ENCODE results near the gene RUNX1.

The RUNX1 gene

GRCh38 chr21:35016517-35017188, 32.4 kb downstream of the RUNX1 start:
- Histone ChIP-seq H3K9me3 (ENCODE audit: severe bottlenecking) (peaks cover 3% of the 10 kb centered on the region), H3K27ac (no peak overlapping the region), H3K36me3 (no peaks in the 10 kb centered on the region), H3K27me3 (ENCODE audit: insufficient read depth, low read depth, severe bottlenecking) (peaks cover 91% of the 10 kb centered on the region), H3K4me3 (ENCODE audit: low read depth, low read length) (no peak overlapping the region)
- TF ChIP-seq, protein P1, sequence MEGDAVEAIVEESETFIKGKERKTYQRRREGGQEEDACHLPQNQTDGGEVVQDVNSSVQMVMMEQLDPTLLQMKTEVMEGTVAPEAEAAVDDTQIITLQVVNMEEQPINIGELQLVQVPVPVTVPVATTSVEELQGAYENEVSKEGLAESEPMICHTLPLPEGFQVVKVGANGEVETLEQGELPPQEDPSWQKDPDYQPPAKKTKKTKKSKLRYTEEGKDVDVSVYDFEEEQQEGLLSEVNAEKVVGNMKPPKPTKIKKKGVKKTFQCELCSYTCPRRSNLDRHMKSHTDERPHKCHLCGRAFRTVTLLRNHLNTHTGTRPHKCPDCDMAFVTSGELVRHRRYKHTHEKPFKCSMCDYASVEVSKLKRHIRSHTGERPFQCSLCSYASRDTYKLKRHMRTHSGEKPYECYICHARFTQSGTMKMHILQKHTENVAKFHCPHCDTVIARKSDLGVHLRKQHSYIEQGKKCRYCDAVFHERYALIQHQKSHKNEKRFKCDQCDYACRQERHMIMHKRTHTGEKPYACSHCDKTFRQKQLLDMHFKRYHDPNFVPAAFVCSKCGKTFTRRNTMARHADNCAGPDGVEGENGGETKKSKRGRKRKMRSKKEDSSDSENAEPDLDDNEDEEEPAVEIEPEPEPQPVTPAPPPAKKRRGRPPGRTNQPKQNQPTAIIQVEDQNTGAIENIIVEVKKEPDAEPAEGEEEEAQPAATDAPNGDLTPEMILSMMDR (IDR thresholded peaks at IDR 0.05; ENCODE audit: low read depth, low read length): no peak
- DNase-seq: no peak

DNA sequence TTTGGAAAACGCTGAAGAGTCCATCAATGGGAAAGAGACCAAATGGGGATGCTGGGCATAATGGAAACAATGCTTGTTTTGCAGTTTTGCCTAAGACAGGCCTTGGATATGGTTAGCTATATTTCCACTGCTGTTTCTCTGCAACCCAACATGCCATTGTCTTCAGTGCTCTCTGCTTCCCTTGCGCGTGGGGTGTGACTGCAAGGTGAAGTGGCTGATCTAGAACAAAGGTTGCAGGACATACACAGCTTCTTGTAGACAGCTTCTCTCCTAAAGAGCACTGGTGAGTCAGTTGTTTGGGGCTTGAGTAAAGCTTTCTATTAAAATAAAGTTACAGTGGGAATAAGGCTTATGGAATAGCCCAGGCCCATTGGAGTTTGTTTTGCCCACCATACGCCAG, 33.0 kb downstream of the RUNX1 start:
- Histone ChIP-seq H3K36me3 (no peaks in the 10 kb centered on the region), H3K9me3 (ENCODE audit: severe bottlenecking) (peaks cover 3% of the 10 kb centered on the region), H3K4me3 (ENCODE audit: low read depth, low read length) (no peak overlapping the region), H3K27me3 (ENCODE audit: insufficient read depth, low read depth, severe bottlenecking) (peaks cover 91% of the 10 kb centered on the region), H3K27ac (no peak overlapping the region)
- DNase-seq: no peak
- TF ChIP-seq, protein P1 (IDR thresholded peaks at IDR 0.05; ENCODE audit: low read depth, low read length): no peak

GRCh38 chr21:35015435-35016024, 33.6 kb downstream of the RUNX1 start:
- TF ChIP-seq, protein P1 (IDR thresholded peaks at IDR 0.05; ENCODE audit: low read depth, low read length): no peak
- Histone ChIP-seq H3K27ac (no peak overlapping the region), H3K36me3 (no peaks in the 10 kb centered on the region), H3K4me3 (ENCODE audit: low read depth, low read length) (no peak overlapping the region), H3K27me3 (ENCODE audit: insufficient read depth, low read depth, severe bottlenecking) (peaks cover 91% of the 10 kb centered on the region), H3K9me3 (ENCODE audit: severe bottlenecking) (peaks cover 3% of the 10 kb centered on the region)
- no peak for DNase-seq

DNA sequence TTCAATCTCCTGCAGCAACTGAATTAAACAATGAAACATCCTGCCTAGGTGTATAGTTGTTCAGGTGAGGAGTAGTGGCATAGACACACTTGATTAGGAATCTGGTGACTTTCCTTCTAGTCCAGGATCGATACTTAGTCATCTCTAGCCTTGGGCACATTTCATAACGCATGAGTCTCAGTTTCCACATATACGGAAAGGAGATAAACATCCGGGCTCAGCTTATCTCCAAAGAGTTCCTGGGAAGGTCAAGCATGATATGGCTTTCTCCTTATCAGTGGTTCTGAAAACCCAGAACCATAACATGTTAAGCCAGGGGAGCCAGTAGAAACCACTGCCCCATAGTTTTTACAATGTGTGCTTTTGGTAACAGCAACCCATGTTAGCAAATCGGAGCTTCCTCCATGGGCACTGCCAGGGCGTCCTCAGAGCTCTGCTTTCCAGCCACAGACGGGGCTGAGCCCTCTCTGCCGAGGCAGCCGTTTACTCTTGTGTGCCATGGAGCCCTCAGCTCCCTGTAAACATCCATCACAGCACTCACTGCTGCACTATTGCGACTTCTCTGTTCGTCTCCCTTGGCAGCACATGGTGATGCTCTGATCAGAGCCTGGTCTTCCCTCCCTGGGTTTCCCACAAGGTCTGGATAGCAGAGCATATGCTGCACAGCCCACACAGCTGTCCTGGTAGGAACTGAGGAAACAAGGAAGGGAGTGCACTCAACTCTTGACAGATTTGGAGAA, 34.6 kb downstream of the RUNX1 start:
- TF ChIP-seq, protein P1 (IDR thresholded peaks at IDR 0.05; ENCODE audit: low read depth, low read length): no peak
- DNase-seq: no peak
- no peak overlapping the region for H3K4me3 ChIP-seq (ENCODE audit: low read depth, low read length)
- H3K27ac ChIP-seq: no peak overlapping the region
- peaks cover 3% of the 10 kb centered on the region for H3K9me3 ChIP-seq (ENCODE audit: severe bottlenecking)
- H3K36me3 ChIP-seq: no peaks in the 10 kb centered on the region
- peaks cover 87% of the 10 kb centered on the region for H3K27me3 ChIP-seq (ENCODE audit: insufficient read depth, low read depth, severe bottlenecking)

- H3K27me3 ChIP-seq (ENCODE audit: insufficient read depth, low read depth, severe bottlenecking): peaks cover 89% of the 10 kb centered on the region
- H3K9me3 ChIP-seq (ENCODE audit: severe bottlenecking): peaks cover 3% of the 10 kb centered on the region
- H3K36me3 ChIP-seq: no peaks in the 10 kb centered on the region
- no peak overlapping the region for H3K27ac ChIP-seq
- DNase-seq: no peak
- no peak overlapping the region for H3K4me3 ChIP-seq (ENCODE audit: low read depth, low read length)
- TF ChIP-seq, protein P1 (IDR thresholded peaks at IDR 0.05; ENCODE audit: low read depth, low read length): no peak
These were observed 37.4 kb downstream of the RUNX1 start for GRCh38 chr21:35011681-35012080.
